Measurements from ENCODE around the gene PFKFB1.

DNA sequence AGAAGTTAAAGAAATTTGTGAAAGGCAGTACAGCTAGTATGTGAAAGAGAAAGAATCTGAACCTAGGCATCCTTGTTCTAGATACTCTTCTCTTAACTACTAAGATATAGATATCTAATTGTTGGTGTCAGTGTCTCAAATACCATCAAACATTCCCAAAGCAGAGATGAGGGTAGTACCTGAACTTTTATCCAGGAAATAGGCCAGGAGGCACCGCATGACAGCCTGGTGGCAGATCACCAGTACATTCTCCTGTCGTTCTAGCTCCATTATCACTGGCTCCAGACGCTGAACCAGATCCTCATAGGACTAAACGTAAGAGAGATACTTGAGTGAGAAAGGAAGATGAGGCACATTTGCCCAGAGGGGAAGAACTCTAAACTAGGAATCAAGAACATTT lies 56.6 kb downstream of the PFKFB1 start:
- TF ChIP-seq REST (IDR thresholded peaks at IDR 0.05; ENCODE audit: insufficient read depth in 1 of 2, low read depth in 2 of 2, low read length in 2 of 2) = no peak
- TF ChIP-seq TAF1 (IDR thresholded peaks at IDR 0.05; ENCODE audit: borderline replicate concordance, insufficient read depth, low read length) = no peak
